ENCODE measurements around the gene BUB1B. TPM values are rescaled to one million over a fixed set of nuclear protein-coding genes. Genes with fewer than 3 reads are reported as not detected.

The BUB1B gene
- total RNA-seq, 2 experiments from 2014 or later, result 1.4 to 2.4 TPM

- H3K27ac ChIP-seq (ENCODE audit: low read depth in 1 of 2, low read length in 2 of 2), result no peak overlapping the region
- Mint-ChIP-seq H3K27me3 (no peaks in the 10 kb centered on the region), H3K9me3 (no peaks in the 10 kb centered on the region), H3K4me1 (ENCODE audit: low read depth) (no peaks in the 10 kb centered on the region), H3K36me3 (ENCODE audit: low read depth) (no peaks in the 10 kb centered on the region), H3K4me3 (no peak overlapping the region), H3K27ac (no peak overlapping the region)
- ChIA-PET CTCF (interaction anchor here (2.8 kb wide), 1 partner anchor 9 kb away, joined by 11 read pairs; no protein-coding TSS in a partner anchor), POLR2A (no interaction called here)
- H3K4me1 ChIP-seq (ENCODE audit: insufficient read depth, low read length), result no peaks in the 10 kb centered on the region
- no peaks in the 10 kb centered on the region for H3K27me3 ChIP-seq (ENCODE audit: control insufficient read depth in 1 of 2, insufficient read depth in 2 of 2, low read length in 2 of 2)
- intact Hi-C loops (cut with DNase I, micrococcal nuclease), result no loop called here
- H3K36me3 ChIP-seq (ENCODE audit: insufficient read depth, low read length), result no peaks in the 10 kb centered on the region
- no peak for ATAC-seq (ENCODE audit: poor library complexity)
- H3K9me3 ChIP-seq (ENCODE audit: control insufficient read depth in 1 of 2, insufficient read depth in 1 of 2, low read length in 2 of 2), result no peaks in the 10 kb centered on the region
- TF ChIP-seq CTCF (IDR thresholded peaks at IDR 0.05), result no peak
- H3K4me3 ChIP-seq (ENCODE audit: low read length), result no peak overlapping the region
- no peak for DNase-seq
Measured at GRCh38 chr15:40175160-40175559, 14.3 kb downstream of the BUB1B start.

GRCh38 chr15:40182358-40183029 lies 21.6 kb downstream of the BUB1B start:
- Histone ChIP-seq H3K4me3 (ENCODE audit: low read length) (no peak overlapping the region), H3K9me3 (ENCODE audit: control insufficient read depth in 1 of 2, insufficient read depth in 1 of 2, low read length in 2 of 2) (no peaks in the 10 kb centered on the region), H3K27ac (ENCODE audit: low read depth in 1 of 2, low read length in 2 of 2) (no peak overlapping the region), H3K36me3 (ENCODE audit: insufficient read depth, low read length) (no peaks in the 10 kb centered on the region), H3K27me3 (ENCODE audit: control insufficient read depth in 1 of 2, insufficient read depth in 2 of 2, low read length in 2 of 2) (no peaks in the 10 kb centered on the region), H3K4me1 (ENCODE audit: insufficient read depth, low read length) (peaks cover 17% of the 10 kb centered on the region)
- ChIA-PET CTCF (interaction anchor here (1.0 to 1.9 kb wide), 3 partner anchors 9 to 92 kb away, joined by 3 to 5 read pairs (median 3); no protein-coding TSS in a partner anchor), POLR2A (no interaction called here)
- Mint-ChIP-seq H3K4me3 (peak overlapping the region; percentile 8), H3K27ac (peak overlapping the region; percentile 13), H3K36me3 (ENCODE audit: low read depth) (no peaks in the 10 kb centered on the region), H3K27me3 (no peaks in the 10 kb centered on the region), H3K9me3 (no peaks in the 10 kb centered on the region), H3K4me1 (ENCODE audit: low read depth) (peaks cover 23% of the 10 kb centered on the region)
- no peak for TF ChIP-seq CTCF (IDR thresholded peaks at IDR 0.05)
- DNase-seq, result no peak
- intact Hi-C loops (cut with DNase I, micrococcal nuclease), result no loop called here
- ATAC-seq (ENCODE audit: poor library complexity), result no peak

GRCh38 chr15:40183636-40184463 lies 23.0 kb downstream of the BUB1B start:
- POLR2A ChIA-PET, result interaction anchor here (1.4 kb wide), 1 partner anchor 15 kb away, joined by 6 read pairs; no protein-coding TSS in a partner anchor
- H3K9me3 ChIP-seq (ENCODE audit: control insufficient read depth in 1 of 2, insufficient read depth in 1 of 2, low read length in 2 of 2), result no peaks in the 10 kb centered on the region
- no peaks in the 10 kb centered on the region for H3K36me3 Mint-ChIP-seq (ENCODE audit: low read depth)
- H3K27me3 Mint-ChIP-seq, result no peaks in the 10 kb centered on the region
- no peaks in the 10 kb centered on the region for H3K9me3 Mint-ChIP-seq
- no peak overlapping the region for H3K4me3 ChIP-seq (ENCODE audit: low read length)
- no peaks in the 10 kb centered on the region for H3K27me3 ChIP-seq (ENCODE audit: control insufficient read depth in 1 of 2, insufficient read depth in 2 of 2, low read length in 2 of 2)
- no peaks in the 10 kb centered on the region for H3K36me3 ChIP-seq (ENCODE audit: insufficient read depth, low read length)
- intact Hi-C loops (cut with DNase I, micrococcal nuclease), result no loop called here
- peak overlapping the region; percentile 22 for H3K4me3 Mint-ChIP-seq
- DNase-seq, result no peak
- CTCF ChIA-PET, result interaction anchor here (1.5 to 1.9 kb wide), 2 partner anchors 9 to 91 kb away, joined by 5 to 11 read pairs; no protein-coding TSS in a partner anchor
- peak overlapping the region; percentile 13 for H3K27ac Mint-ChIP-seq
- H3K27ac ChIP-seq (ENCODE audit: low read depth in 1 of 2, low read length in 2 of 2), result peak overlapping the region in 1 of 2 donors; percentile 12
- no peak for TF ChIP-seq CTCF (IDR thresholded peaks at IDR 0.05)
- ATAC-seq (ENCODE audit: poor library complexity), result no peak
- peaks cover 17% of the 10 kb centered on the region for H3K4me1 ChIP-seq (ENCODE audit: insufficient read depth, low read length)
- peaks cover 23% of the 10 kb centered on the region for H3K4me1 Mint-ChIP-seq (ENCODE audit: low read depth)

Data from CD4-positive, alpha-beta T cell (primary cell).